ENCODE results near the gene GADD45A. TPM values are rescaled to one million over a fixed set of nuclear protein-coding genes. Genes with fewer than 3 reads are reported as not detected.

Gene GADD45A
- total and polyA plus RNA-seq, 9 of the 15 experiments (the other 6 are each of a cell fraction or from before 2014, with no cell fraction given): 21.3 to 156 (median 62.1) TPM

DNA sequence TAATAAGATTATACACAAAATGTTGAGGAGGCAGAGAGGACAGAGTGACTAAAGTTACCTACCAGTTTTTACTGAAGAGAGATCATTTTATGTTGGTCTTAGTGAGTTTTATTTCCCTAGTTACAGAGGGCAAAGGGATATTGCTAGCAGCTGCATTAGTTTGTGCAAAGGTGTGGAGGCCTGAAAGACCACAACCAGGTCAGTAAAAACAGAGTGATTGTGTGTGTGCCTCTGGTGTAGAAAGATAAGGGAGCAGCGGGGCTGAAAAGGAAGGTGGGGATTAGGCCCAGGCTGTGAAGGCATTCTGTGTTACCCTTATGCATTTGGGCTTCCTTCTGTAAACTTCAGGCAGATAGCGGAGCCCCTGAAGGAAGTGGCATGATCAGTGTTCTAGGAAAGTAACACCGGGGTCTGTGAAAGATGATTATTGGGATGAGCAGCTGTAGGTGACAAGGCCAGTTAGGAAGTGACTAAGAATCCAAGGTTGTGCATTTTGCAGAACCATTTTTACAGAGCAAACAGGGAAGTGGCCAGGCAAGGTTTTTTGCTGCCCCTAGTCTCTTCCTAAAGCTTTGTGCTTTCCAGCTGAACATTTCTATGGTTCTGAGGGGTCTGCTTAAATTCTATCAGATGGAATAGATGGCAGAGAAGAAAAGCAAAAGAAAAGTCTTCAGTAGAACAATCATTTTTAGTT is 3.7 kb downstream of the GADD45A start (continued):
- TF ChIP-seq, protein P1, sequence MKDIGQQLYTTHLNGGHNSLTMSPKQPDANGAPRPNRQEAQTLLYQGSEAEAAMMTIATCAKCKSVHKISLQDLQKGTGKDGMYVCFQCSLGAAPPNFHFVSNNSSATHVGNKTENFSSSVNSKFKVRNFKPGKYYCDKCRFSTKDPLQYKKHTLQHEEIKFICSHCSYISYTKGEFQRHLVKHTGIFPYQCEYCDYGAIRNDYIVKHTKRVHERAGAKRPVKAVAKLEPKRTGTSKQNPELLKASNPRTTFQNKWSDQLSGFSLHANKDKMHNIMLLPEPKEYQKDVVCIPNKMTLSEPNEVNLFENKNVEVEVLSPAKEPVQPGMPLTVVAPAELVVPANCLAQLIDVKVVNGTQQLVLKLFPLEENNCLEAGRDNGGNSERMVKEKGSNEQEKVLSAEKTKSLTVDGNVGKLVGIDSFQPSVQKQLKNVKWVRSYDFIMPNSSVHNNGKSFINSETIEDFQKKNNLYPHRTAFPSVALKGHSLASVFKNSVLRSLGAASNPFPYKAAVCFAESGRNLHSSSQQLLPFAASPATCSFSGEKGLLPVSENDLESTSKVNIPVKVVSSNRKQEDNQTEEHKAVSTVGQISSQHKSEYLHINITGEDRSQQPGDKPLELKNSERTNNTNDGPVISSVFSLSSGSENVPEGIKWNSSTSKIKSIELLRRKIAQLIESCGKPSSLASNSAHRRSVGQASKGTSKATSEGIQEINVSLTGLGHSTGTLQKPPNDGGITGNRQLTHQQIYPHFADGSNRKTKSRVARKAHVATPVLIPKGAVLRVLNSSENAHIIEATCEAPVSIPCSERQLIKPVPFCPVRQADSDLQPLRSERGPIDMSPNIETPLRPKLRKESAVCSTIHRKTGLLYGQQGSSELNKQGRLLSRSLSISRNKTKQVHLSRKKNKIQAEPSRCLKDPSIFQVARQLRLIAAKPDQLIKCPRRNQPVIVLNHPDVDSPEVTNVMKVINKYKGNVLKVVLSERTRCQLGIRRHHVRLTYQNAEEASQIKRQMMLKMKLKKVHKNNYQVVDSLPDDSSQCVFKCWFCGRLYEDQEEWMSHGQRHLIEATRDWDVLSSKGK (CRISPR knock-in tag; IDR thresholded peaks at IDR 0.05): no peak
- no peak for TF ChIP-seq BDP1 (IDR thresholded peaks at IDR 0.05; ENCODE audit: insufficient read depth, insufficient read length)
- peak; percentile 69; the same call in 1 of the 2 replicates for TF ChIP-seq LEF1 (IDR thresholded peaks at IDR 0.05)
- TF ChIP-seq ZNF311 (CRISPR knock-in tag; IDR thresholded peaks at IDR 0.05): no peak
- TF ChIP-seq ZNF3 (CRISPR knock-in tag; IDR thresholded peaks at IDR 0.05): no peak
- peak; percentile 80; the same call in 1 of the 2 replicates for TF ChIP-seq SMAD4 (CRISPR knock-in tag; conservative IDR thresholded peaks at IDR 0.05)
- peak in 1 of 2 experiments; percentile 89; a peak in 2 of 4 replicates for TF ChIP-seq ZMIZ1 (IDR thresholded peaks at IDR 0.05; ENCODE audit: low read depth in 2 of 2, low read length in 2 of 2)
- peak; percentile 33; the same call in 1 of the 2 replicates for TF ChIP-seq NFRKB (IDR thresholded peaks at IDR 0.05; ENCODE audit: low read depth)
- peak; percentile 91 for TF ChIP-seq MTA2 (IDR thresholded peaks at IDR 0.05; ENCODE audit: low read depth)
- TF ChIP-seq MYBL2 (IDR thresholded peaks at IDR 0.05; ENCODE audit: low read depth): no peak
- TF ChIP-seq MYBL2 (CRISPR knock-in tag; IDR thresholded peaks at IDR 0.05; ENCODE audit: borderline replicate concordance): no peak
- peak; percentile 33; the same call in 1 of the 2 replicates for TF ChIP-seq ZNF551 (CRISPR knock-in tag; IDR thresholded peaks at IDR 0.05)
- TF ChIP-seq, protein P2, sequence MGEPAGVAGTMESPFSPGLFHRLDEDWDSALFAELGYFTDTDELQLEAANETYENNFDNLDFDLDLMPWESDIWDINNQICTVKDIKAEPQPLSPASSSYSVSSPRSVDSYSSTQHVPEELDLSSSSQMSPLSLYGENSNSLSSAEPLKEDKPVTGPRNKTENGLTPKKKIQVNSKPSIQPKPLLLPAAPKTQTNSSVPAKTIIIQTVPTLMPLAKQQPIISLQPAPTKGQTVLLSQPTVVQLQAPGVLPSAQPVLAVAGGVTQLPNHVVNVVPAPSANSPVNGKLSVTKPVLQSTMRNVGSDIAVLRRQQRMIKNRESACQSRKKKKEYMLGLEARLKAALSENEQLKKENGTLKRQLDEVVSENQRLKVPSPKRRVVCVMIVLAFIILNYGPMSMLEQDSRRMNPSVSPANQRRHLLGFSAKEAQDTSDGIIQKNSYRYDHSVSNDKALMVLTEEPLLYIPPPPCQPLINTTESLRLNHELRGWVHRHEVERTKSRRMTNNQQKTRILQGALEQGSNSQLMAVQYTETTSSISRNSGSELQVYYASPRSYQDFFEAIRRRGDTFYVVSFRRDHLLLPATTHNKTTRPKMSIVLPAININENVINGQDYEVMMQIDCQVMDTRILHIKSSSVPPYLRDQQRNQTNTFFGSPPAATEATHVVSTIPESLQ (CRISPR knock-in tag; IDR thresholded peaks at IDR 0.05): no peak; the same call in 1 of the 2 replicates
- TF ChIP-seq RNF2 (IDR thresholded peaks at IDR 0.05): peak; percentile 91
- TF ChIP-seq ZNF644 (tag; IDR thresholded peaks at IDR 0.05; ENCODE audit: low read depth): peak; percentile 73
- peak; percentile 89 for TF ChIP-seq NCOA1 (IDR thresholded peaks at IDR 0.05; ENCODE audit: low read depth)
- TF ChIP-seq MCM5 (IDR thresholded peaks at IDR 0.05; ENCODE audit: low read depth): no peak
- no peak for TF ChIP-seq ZNF354B (CRISPR knock-in tag; IDR thresholded peaks at IDR 0.05)
- no peak for TF ChIP-seq FOXJ2 (tag; IDR thresholded peaks at IDR 0.05)
- TF ChIP-seq ILF3 (IDR thresholded peaks at IDR 0.05; ENCODE audit: borderline replicate concordance): peak; percentile 19; the same call in 1 of the 2 replicates
